HepG2 (cell line): ENCODE results near the gene FYB2.

ENCODE experiments used
- AGO2 ChIP-seq: fragments of 200-400 bp; formaldehyde crosslinking; optimal IDR thresholded peaks from 2 replicates; pipeline ENCODE3; 2017; ENCODE audit warnings: mild to moderate bottlenecking, low read depth, low read length, moderate library complexity
- ARNTL ChIP-seq: sonication (generic); formaldehyde crosslinking; IDR thresholded peaks from 2 replicates; pipeline ENCODE4 v1.4.0; 2020; ENCODE audit warnings: mild to moderate bottlenecking, missing genetic modification reagents
- FOXP1 ChIP-seq, 2 experiments: fragments of 450-650 bp in 1 of 2; IDR thresholded peaks; 2 replicates each; pipeline ENCODE4 v1.6.1; 2017 to 2018; ENCODE audit warnings: antibody characterized with exemption in 1 of 2
- POLR2AphosphoS5 ChIP-seq: IDR thresholded peaks from 2 replicates; pipeline ENCODE4 v1.6.1; 2012; ENCODE audit warnings: low read depth, low read length
- RFX1 ChIP-seq: fragments of 450-650 bp; IDR thresholded peaks from 2 replicates; pipeline ENCODE4 v1.6.1; 2017
- ZNF3 ChIP-seq: IDR thresholded peaks from 2 replicates; pipeline ENCODE4 v1.7.0; 2017; ENCODE audit warnings: inconsistent platforms
- ZSCAN12 ChIP-seq: sonication (generic); formaldehyde crosslinking; IDR thresholded peaks from 2 replicates; pipeline ENCODE4 v1.9.0; 2021; ENCODE audit warnings: mild to moderate bottlenecking, missing genetic modification reagents
- TF ChIP-seq, protein P1 (sequence below): sonication (generic); formaldehyde crosslinking; IDR thresholded peaks from 2 replicates; pipeline ENCODE4 v1.4.0; 2020; ENCODE audit warnings: missing genetic modification reagents
- TF ChIP-seq, protein P2 (sequence below): sonication (generic); formaldehyde crosslinking; IDR thresholded peaks from 2 replicates; pipeline ENCODE4 v1.5.0; 2020; ENCODE audit warnings: mild to moderate bottlenecking, missing genetic modification reagents, moderate library complexity

DNA sequence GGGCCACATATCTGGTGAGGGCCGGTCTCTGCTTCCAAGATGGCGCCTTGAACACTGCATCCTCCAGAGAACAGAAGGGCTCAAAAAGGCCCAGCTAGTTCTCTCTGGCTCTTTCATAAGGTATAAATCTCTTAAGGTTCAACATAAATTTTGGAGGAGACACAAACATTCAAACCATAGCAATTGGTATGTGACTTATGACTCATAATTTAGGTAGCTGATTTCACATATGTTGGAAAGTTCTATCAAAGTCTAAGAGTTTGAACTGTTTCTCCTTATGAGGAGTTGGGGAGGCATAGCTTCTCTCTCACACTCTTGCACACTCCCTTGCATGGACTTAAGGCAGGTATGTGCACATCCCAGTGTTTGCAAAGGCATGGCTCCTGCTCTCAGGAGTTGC, 5.1 kb upstream of the FYB2 start:
- TF ChIP-seq ZSCAN12 = no peak
- TF ChIP-seq POLR2AphosphoS5 = no peak
- no peak for TF ChIP-seq ZNF3 (CRISPR knock-in tag)
- no peak for TF ChIP-seq RFX1
- TF ChIP-seq, protein P1, sequence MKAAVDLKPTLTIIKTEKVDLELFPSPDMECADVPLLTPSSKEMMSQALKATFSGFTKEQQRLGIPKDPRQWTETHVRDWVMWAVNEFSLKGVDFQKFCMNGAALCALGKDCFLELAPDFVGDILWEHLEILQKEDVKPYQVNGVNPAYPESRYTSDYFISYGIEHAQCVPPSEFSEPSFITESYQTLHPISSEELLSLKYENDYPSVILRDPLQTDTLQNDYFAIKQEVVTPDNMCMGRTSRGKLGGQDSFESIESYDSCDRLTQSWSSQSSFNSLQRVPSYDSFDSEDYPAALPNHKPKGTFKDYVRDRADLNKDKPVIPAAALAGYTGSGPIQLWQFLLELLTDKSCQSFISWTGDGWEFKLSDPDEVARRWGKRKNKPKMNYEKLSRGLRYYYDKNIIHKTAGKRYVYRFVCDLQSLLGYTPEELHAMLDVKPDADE (CRISPR knock-in tag) = no peak
- TF ChIP-seq FOXP1 (IDR thresholded peaks at IDR 0.05) = no peak
- TF ChIP-seq FOXP1 (CRISPR knock-in tag; IDR thresholded peaks at IDR 0.05) = no peak
- no peak for TF ChIP-seq AGO2
- TF ChIP-seq, protein P2, sequence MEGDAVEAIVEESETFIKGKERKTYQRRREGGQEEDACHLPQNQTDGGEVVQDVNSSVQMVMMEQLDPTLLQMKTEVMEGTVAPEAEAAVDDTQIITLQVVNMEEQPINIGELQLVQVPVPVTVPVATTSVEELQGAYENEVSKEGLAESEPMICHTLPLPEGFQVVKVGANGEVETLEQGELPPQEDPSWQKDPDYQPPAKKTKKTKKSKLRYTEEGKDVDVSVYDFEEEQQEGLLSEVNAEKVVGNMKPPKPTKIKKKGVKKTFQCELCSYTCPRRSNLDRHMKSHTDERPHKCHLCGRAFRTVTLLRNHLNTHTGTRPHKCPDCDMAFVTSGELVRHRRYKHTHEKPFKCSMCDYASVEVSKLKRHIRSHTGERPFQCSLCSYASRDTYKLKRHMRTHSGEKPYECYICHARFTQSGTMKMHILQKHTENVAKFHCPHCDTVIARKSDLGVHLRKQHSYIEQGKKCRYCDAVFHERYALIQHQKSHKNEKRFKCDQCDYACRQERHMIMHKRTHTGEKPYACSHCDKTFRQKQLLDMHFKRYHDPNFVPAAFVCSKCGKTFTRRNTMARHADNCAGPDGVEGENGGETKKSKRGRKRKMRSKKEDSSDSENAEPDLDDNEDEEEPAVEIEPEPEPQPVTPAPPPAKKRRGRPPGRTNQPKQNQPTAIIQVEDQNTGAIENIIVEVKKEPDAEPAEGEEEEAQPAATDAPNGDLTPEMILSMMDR (CRISPR knock-in tag) = no peak
- TF ChIP-seq ARNTL = no peak
